Activated T-cell treated with anti-CD3 and anti-CD28 coated beads for 4 hours (primary cell): ENCODE results near the gene C1QTNF5.
A peak's percentile ranks its signal among the peaks of the same experiment; 100 is the strongest.

Experiments
- DNase-seq: peaks from one replicate; pipeline ENCODE4 v3.0.0-alpha.2; 2020

C1QTNF5 gene

DNA sequence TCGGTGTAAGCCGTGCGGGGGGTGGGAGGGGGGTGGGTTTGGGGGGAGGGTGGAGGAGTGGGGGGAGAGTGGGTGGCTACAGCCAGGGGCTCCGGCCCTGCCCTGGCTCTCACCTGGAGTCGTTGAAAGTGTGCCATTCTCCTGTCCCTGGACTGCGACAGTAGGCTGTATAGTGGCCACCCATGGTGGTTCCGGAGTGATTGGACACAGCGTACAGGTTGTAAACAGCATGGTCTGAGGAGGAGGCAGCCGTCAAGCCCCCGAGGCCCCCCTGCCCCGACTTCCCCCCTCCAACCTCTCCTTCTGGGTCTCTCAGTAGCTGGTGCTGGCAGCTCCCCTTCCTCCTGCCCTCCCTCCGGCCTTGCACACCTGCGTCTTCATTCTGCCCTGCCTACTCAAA is 16.4 kb upstream of the C1QTNF5 start:
- no peak for DNase-seq

DNA sequence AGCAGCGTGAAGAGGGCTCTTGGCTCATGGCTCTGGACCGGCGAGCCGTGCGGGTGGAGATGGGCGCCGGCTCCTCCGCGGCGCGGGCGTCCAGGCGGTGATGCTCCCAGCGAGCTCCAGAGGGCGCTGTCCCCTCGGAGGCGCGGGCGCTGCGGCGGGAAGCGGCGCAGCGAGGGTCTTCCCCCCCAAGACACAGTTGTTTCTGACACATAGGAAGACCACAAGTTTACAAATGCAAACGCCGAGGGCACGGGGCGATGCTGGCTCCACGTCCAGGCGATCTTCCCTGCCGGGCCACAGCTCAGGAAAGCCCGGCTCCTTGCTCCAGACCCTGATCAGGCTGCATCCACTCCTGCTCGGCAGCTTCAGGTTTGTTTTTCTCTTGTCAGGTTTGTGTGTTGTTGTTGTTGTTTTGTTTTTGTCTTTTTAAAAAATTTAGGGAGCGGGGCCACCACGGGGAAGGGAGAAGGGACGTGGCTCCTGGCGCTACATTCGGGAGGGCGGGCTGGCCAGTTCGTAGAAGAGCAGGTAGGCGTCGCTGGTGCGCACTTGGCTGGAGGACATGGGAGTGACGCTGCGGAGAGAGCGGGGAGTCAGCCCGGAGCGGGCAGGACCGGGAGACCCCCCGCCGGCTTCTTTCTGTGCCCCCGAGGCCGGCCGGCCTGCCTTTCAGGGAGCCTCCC is 15.8 kb upstream of the C1QTNF5 start:
- DNase-seq = peak; percentile 57

DNA sequence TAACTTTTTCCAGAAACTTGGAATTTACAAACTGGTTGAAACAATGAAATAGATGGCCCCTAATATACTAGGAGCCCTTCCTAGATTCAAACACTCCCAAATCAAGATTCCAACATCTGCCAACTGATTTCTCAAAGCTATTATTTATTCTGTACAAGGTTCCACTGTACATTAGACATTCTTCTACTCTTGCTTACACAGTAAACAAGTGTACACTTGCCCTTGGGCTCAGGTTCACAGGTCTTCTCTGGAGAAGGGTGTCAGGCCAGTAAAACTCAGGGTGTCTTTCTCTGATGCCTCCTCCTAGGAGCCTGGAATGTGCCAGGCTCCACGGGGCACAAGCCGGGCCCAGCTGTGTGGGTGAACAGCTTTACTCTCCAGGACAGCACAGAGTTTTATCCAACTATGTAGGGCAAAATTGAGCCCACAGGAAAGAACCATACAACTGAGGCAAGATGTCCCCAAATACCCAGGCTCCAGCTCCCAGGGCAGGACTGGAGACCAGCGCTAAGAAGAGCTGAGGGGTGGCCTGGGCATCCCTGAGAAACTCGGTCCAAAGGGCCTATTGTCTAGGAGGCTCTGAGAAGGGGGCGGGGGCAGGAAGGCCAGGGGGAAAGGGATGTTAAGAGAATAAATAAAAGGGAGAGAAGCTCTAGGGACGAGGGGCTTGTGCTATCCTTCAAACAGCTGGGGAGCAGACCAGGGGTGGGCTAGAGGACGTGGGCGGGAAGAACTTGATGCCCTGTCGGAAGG is 14.6 kb upstream of the C1QTNF5 start:
- no peak for DNase-seq

DNA sequence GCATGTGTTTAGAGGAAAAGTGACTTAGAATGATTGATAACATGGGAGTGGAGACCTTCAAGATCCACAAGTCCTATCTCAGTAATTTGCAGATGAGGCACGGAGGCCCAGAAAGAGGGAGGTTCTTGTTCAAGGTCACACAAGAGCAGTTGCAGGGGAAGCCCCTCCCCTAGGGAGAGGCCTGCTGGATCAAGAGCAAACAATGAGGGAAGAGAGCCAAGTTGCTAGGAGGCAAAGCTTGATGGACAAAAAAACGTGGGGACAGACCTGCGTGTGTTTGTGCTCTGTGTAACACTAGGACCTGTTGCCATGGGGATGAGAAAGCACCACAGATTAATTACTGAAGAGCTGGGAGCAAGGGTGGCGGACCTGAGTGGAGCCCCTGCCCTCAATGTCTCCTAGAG is 12.2 kb upstream of the C1QTNF5 start:
- no peak for DNase-seq

DNA sequence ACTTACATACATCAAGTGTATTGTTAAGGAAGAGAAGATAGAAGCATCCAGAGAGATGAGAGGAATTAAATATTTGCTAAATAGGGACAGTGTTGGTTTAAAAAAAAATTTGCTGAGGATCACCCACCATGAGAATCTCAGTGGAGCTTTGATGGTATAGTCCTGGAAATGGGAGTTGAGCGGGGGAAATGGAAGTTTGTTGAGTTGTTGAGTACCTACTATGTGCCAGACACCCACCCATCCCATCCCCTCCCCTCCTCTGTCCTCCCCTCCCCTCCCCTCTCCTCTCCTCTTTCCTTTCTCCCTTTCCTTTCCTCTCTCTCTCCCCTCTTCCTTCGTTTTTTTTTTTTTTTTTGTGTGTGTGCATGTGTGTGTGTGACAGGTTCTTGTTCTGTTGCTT is 10.5 kb upstream of the C1QTNF5 start:
- DNase-seq = no peak

DNA sequence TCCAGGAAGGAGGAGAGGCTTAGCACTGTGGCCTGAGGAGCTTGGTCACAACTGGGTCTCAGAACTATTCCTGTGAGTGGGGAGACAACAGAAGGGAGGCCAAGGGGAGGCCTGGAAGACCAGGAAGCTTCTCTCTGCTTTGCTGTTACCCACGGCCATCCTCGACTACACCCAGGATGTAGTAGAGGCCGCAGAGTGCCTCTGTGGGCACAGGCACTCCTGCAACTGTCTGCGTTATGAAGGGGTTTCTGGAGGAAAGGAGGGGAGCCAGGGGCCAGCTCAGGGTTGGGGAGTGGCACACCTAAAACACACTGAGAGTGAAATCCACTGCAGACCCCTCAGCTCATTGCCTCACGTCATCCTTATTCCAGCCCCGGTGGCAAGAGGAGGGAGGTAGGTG is 9.6 kb upstream of the C1QTNF5 start:
- no peak for DNase-seq

DNA sequence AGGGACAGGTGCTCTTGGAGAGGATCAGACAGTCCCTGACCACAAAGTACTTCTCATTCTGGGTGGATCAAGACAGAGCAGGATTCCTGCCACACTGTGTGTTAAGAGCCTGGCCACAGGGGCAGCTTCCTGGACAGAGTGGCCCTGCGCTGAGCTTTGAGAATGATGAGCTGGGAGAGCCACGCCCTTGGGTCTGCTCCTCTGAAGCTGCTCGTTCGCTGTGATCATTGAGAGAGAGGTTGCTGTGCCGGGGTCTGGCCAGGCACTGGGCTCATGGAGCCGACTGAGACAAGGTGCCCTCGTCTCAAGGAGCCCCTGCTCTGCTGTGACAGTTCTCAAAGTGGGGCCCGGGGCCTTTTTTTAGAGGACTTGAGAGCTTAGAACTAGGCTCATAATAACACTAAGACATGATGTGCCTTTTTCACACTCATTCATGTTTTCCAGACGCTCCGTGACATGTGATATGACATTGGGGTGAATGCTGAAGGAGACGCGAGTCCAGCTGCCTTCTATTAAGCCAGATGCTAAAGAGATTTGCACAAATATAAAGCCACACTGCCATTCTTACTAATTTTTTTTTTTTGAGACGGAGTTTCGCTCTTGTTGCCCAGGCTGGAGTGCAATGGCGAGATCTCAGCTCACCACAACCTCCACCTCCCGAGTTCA is 7.4 kb upstream of the C1QTNF5 start:
- DNase-seq = no peak

DNA sequence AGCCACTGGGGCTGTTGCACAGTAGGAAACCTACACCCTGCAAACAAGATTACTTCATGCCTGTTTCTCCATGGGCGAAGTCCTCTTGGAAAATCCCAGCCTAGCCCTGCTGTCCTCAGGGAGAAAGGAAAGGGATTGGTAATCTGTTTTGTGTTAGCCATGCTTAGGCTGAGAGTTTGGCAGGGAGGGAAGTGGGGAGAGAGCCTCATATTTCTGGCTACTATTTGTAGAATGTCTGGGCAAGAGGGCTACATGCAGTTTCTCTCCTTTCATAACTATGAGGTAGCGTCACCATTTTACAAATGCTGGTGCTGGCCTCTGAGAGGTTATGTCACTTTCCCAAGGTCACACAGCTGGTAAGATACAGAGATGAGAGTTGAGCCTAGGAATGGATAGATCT is 6.6 kb upstream of the C1QTNF5 start:
- no peak for DNase-seq

DNA sequence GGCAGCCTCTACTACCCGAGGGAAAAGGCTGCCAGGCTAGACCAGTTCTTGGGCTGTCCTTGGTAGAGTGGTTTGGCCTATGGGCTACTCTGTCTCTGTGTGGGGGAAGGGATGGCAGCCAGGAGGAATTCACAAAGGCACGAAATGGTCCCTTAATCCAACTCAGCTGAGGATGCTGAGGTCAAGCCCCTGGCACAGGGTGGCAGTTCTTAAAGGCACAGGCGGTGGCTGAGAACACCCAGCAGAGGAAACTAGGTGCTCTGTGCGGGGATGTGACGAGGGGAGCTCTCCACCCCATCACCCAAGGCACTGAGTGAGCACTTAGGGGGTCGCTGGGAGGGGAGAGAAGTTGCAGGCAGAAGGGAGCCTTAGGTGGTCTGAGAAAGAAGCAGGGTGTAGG is 5.9 kb upstream of the C1QTNF5 start, which contains the start of gene MFRP:
Gene MFRP, minus strand, starts transcription at position 101 of the 400 bp plus-strand sequence. CDS start 192 bp downstream, outside the sequence.
- DNase-seq = no peak

DNA sequence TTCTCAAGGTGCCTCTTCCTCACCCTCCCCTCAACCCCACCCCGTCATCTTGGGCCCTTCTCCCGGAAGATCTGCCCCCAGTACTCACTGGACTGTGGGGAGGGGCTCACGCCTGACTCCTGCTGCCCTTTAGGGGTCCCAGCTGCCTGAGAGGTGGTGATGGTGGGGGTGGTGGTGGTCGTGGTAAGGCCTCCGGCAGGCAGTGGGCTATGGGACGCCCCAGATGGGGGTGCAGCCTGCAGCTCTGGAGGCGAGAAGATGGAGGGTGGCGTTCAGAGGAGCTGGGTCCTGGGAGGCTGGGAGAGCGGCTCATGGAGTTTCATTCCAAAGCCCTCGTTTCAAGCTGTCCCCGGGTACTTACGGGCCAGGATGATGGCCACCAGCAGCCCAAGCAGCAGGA is 5.0 kb upstream of the C1QTNF5 start:
- no peak for DNase-seq

DNA sequence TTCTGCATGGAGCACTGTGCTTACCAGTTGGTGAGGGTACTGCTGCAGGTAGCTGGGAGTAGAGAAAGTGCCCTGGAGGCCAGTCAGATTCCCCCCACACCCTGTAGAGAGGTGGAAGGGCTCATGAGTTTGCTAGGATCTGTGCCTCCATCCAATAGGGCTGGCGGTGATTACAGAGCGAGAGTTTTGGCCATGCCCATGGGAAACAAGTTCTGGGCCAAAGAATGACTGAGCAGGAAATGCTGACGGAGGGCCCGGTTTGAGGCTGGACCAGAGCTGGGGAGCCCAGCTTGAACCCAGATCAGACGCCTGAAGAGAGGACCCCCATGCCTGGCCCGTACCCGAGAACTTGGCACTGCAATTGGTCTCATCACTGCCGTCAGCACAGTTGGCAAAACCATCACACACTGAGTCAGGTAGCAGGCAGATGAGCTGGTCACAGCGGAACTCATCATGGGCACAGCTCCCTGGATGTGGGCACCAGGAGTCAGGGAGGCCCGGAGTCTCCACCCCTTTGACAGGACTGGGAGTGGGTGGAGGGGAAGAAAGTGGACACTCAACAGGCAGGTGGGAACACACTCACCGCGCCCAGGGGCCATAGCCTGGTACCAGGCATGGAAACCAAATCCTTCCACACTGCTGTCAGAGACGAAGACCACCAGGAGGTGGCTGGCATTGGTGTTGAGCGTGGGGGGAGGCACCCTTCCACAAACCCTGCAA is 3.8 kb upstream of the C1QTNF5 start:
- no peak for DNase-seq

DNA sequence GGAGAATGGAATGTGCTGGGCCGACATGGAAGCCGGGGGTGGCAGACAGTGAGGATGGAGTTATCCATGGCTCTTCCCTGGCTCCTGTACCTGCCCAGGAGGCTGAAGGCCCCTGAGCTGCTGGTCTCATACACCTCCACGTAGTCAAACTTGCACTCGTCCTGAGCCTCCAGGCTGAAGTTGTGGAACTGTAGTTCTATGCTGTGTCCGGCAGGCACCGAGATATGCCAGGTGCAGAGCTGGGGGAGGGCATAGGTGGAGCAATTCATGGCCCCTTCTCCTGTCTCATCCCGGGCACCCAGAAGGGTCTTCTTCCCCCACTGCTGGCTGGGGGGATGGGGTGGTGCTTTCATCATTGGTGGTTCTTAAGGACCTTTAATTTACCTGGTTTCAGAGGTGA is 3.0 kb upstream of the C1QTNF5 start:
- DNase-seq = no peak

DNA sequence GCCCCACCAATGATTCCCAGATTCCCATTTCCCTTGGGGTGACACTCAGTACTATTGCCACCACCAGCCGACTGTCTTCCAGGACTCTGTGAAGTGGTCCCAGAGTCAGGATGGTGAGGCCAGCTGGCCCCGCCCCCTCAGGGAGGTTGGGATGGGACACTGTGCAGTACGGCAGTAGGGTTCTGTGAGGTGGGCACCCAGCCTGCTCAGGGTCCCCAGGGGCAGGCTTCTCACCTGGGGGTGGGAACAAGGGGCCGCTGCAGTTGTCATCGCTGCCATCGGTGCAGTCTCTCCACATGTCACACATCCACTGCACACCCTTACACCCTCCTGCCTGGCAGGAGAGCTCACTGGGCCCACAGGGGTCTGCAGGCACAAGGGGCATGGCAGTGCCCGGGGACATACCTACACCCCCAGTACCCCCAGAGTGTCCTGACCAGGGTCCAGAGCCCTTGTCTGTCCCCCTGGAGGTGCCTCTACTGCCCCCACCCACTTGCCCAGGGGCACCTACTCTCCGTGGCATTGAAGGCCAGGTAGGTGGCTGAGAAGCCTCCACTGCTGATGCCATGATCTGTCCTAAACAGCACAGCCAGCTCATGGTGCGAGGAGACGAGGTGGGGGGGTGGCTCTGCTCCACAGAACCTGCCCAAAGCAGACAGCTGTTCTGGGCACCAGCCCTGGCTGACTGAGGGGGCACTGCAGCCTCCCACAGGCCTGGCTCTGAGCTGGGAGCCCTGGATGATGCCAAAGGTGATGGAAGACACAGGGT is 1.9 kb upstream of the C1QTNF5 start:
- DNase-seq = no peak

DNA sequence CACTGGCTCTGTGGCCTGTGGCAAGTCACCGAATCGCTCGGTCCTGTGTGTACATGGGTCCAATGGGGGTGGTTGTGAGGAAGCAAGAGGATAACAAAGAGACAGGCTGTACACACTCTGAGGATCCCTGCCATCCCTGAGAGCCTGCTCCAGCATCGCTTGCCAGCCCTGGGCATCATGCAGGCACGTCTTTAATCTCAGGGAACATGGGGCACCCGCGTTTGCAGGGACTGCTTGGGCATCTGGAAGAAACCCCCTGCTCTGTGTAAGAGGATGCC is 1.3 kb upstream of the C1QTNF5 start:
- DNase-seq = no peak

DNA sequence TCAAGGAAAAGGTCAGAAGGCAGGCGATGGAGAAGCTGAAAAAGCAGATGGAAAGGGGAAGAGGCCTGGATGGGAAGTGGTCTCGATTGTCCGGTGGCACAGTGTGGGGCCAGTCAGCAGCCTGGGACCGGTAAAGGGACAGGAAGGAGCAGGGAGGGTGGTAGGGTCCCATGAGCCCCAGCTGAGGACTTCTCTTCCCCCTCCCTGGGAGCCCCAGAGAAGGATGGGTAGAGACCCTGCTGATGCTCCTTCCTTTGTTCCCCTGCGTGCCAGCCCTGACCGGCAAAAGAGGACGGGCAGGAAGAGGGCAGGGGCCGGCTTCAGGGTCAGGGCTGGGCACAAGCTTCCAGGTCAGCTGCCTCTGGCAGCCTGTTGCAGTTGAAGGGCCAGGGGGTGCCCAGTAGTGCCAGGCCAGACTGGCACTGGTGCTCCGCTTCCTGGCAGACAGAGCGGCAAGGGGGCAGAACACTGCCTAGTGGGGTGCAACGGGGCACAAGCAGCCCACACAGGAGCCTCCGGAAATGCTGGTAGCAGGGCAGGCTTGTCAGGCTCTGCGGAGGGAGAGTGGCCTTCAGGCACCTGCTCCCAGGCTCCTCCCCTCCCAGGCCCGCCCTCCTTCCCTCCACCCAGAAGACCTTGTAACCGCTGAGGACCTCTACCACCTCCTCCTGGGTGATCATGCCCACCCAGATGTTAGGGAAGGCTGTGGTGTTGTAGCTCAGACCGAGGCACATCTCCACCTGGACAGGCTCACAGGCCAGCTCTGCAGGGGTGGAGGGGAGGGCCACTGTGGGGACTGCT is 739 bp upstream of the C1QTNF5 start:
- DNase-seq = no peak

DNA sequence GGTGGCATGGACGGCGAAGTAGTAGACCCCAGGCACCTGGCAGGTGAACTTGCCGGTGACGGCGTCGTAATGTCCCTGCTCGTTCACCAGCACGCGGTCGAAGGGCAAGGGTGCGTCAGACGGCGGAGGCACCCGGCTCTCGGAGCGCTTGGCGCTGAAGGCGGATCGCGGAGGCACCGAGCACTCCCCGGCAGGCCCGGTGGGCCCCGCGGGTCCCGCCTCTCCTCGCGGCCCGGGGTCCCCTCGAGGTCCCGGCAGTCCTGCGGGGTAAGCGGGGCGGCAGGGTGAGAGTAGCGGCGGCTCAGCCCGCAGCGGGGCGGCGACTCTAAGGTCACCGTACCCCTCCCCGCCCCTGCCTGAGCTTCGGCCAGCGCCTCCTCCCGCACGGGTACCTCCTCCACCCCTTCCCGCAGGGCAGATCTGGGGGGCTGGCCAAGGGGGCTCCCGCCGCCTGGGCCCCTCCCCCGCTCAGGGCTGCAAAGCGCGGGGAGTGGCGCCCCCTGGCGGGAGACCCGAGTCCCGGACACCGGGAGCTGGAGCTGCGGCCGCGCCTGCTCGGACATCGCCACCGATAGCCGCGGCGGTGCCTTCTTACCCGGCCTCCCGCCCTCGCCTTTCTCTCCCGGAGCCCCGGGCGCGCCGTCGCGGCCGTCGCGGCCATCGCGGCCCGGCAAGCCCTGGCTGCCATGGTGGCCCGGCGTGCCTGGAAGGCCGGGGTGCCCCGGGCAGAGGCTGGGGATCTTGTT is 921 bp downstream of the C1QTNF5 start:
- no peak for DNase-seq

DNA sequence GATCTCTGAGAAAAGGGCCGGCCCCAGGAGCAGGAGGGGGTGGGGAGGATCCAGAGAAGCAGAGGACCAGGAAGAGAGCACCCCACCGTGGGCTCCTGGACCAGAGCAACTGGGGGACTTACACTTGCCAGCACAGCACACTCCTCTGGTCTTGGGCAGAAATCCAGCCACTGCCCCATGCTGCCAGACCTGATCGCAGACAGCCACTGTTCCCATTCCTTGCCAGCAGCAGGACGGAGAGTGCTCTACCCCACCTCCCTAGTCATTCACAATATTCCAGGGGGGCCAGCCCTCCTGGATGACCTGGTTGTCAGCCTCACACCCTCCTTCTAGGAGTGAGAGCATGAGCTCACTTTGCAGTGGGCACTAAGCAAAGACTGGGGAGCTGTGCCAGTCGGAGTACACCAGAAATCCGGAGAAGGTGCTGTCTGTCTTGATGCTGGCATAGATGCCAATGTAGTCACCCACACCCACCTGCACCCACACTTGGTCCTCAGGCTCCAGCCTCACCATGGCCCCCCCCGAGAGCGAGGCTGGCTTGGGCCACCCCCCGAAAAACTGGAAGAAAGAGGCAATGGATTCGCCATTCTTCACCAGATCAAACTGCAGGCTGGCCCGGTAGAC is 1.6 kb downstream of the C1QTNF5 start:
- DNase-seq = no peak

DNA sequence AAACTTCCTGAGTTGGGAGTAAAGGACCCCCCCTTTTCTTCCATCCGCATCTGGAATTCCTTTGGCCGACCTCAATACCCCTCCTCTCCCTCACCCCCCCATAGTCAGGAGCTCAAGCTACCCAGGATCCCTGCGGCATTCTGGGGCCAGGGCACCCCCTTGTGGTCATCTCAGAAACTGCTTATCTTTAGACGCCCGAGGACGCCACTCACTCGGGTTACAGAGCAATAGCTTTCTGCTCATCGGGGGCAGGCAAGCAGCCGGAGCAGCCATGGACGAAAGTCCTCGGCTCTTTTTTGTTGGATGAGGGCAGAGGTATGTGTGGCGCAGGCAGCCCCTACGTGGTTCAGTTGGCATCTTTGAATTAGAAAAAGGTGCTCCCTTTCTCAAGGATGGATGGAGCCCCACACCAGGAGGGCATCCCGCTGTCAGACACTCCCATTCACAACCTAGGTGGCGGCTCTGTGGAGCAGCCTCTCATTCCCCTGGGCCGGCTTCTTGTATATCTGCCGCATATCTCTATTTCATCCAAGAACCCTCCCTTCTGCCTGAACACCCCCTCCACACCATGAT is 2.3 kb downstream of the C1QTNF5 start:
- peak; percentile 61 for DNase-seq

DNA sequence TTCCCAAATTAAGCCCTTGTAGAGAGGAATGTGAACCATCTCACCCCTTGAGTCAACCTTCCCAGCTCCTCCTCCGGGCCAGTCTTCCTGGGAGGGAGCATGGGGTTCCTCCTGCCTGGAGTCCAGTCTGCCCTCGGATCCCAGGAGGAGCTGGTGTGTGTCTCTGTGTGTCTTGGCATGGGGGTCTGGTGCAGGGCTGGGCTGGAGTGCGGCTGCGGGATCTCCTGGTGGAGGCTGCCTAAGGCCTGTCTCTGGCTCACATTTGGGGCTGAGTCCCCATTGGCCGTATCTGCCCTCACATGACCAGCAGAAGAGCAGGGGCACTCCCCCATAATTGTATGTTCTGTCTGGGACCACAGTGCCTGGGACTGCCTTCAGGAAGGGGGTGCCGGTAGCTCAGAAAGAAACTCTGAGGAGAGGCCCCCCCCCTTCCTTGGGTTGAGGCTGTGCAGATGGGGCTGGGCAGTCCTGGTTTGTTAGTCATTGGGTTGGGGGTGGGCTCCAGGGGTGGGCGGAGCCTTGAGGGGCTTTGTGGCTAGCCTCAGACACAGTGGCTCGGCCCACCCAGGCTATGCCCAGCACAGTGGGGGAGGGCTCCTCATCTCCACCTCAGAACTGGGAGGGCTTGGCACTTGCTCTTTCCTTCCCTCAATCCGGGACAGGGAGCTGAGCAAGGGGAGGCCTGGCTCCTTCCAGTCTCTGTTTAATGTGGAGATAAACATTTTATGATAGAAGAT is 2.9 kb downstream of the C1QTNF5 start:
- DNase-seq = no peak
